GM10266 (cell line): Measurements from ENCODE around the gene WIZ.

Experiments used
- DNase-seq: peaks from one replicate; pipeline ENCODE4 v3.0.0; 2012; ENCODE audit errors: extremely low spot score
- CTCF ChIP-seq: IDR thresholded peaks from 2 replicates; pipeline ENCODE4 v1.5.1; 2012; ENCODE audit warnings: mild to moderate bottlenecking, low read depth; ENCODE audit not compliant: control insufficient read depth, insufficient read depth; ENCODE audit errors: missing control alignments

WIZ gene

DNA sequence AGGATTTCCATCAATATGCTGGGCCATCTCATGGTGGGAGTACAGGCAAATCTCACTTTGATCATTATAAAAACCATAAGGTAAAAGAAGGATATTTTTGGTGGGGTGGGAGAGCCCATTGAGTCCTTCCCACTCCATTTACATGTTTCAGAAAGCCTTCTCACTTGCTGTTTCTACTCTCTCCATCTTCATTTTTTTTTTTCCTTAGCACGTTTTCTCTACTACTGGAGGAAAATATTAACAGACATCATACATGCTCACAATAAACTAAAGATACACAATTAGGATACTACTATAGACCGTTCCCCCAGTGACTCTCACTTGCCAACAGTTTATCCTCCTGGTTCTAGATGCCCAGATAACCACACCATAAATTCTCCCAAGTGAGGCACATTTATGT, 68.3 kb downstream of the WIZ start:
- no peak for DNase-seq
- no peak for TF ChIP-seq CTCF

- DNase-seq: peak; percentile 69
- no peak for TF ChIP-seq CTCF
These were observed 69.6 kb downstream of the WIZ start for GRCh38 chr19:15379999-15380647.

- TF ChIP-seq CTCF: no peak
- DNase-seq: peak; percentile 100
These were observed 70.4 kb downstream of the WIZ start, which contains the start of gene AKAP8 for GRCh38 chr19:15379083-15379998. Gene AKAP8 (minus strand): TSS chr19:15379787. CDS start chr19:15379731, 56 bp downstream.

- peak; percentile 82 for DNase-seq
- no peak for TF ChIP-seq CTCF
These were observed 71.1 kb downstream of the WIZ start for GRCh38 chr19:15378534-15379082.

DNA sequence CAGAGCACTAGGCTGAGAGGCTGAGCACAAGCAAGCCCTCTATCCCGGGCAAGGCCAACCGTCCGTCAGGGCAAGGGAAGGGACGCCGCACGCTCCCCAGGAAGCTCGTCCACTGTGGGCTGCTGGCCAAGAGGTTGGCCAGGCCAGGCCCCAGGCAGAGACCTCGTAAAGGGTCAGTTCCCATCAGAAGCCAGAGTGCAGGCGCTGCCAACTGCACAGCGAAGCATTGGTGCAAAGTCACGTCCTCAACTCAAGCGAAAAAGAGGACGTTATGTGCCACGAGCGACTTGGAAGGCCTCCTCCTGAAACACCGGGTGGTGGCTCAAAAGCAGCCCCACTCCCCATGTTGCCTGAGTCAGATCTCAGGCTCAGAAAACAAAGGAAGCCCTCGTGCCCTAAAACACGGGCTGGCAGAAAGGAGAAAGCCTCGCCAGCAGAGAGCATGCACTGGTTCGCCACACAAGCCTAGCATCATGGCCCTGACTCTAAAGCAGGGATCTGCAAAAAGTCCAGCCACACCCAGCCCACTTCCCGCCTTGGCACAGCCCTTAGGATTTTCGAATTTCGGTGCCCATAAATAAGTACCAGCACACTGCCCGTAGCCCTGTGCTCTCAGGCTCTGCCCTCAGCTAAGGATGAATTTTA, 74.8 kb downstream of the WIZ start:
- no peak for DNase-seq
- no peak for TF ChIP-seq CTCF

GRCh38 chr19:15374105-15374651, 75.6 kb downstream of the WIZ start:
- TF ChIP-seq CTCF: no peak
- no peak for DNase-seq
